Measurements from ENCODE around the gene FRMPD1.

The FRMPD1 gene

GRCh38 chr9:37653385-37653784, 2.6 kb downstream of the FRMPD1 start:
- no peak for TF ChIP-seq CTCF (IDR thresholded peaks at IDR 0.05; ENCODE audit: borderline replicate concordance, control extremely low read depth, extremely low read depth, insufficient read depth, missing control alignments)
- in situ Hi-C loops (cut with MboI; ENCODE audit: low sequenced_read_pairs, unreplicated experiment): no loop called here
- no peak for DNase-seq (ENCODE audit: low spot score)

DNA sequence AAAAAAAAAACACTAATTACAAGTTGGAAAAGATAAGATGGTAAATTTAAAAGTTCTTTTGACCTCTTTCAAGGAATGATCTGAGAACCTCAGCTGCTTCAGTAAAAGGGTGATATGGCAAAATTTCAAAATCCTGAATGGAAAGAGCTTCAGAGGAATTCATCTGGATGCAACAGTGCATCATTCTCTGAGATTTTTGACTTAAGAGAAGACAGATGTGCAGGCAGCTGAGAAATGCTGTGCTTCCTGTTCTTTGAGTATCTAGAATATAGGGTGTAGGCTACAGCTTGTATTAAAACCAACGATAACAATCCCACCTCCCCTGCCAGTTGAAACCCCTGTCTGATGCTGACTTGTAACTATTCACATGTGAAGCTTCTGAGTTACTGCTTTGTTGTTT, 6.2 kb downstream of the FRMPD1 start:
- TF ChIP-seq CTCF (IDR thresholded peaks at IDR 0.05; ENCODE audit: borderline replicate concordance, control extremely low read depth, extremely low read depth, insufficient read depth, missing control alignments): no peak
- in situ Hi-C loops (cut with MboI; ENCODE audit: low sequenced_read_pairs, unreplicated experiment): no loop called here
- DNase-seq (ENCODE audit: low spot score): no peak

DNA sequence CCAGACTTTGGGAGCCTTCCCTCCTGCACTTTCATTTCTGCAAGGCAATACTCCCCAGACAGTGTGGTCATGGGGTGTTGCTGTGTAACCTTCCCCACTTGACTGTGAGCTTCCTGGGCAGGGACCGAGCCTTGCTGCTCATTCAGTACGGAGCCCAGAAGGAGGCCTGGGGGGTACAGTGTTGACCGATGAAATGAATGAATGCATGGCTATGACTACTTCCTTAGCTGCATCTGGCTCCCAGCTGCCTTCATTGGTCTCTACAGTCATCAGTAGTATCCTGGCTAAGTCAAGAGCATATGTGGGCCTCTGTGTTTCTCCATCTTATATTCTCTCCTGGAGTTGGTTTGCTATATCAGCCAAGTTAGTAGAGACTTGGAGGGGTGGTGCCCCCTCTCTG, 9.9 kb downstream of the FRMPD1 start:
- no peak for DNase-seq (ENCODE audit: low spot score)
- in situ Hi-C loops (cut with MboI; ENCODE audit: low sequenced_read_pairs, unreplicated experiment): no loop called here
- no peak for TF ChIP-seq CTCF (IDR thresholded peaks at IDR 0.05; ENCODE audit: borderline replicate concordance, control extremely low read depth, extremely low read depth, insufficient read depth, missing control alignments)

DNA sequence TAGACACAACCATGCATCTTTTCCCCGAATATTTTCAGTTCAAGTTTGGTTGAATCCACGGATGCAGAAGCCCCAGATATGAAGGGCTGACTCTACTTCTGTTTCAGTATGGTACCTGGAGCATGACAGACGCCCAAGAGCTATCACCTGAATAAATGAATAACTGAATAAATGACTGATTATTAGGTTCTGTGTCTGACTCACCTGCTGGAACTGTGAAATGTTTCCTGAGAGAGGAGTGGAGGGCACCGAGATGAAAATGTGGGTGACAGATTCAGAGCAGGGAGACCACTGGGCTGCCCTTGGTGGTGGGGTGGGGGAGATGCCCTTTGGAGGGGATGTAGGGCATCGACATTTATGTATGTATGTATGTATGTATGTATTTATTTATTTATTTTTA, 13.2 kb downstream of the FRMPD1 start:
- TF ChIP-seq CTCF (IDR thresholded peaks at IDR 0.05; ENCODE audit: borderline replicate concordance, control extremely low read depth, extremely low read depth, insufficient read depth, missing control alignments): no peak
- in situ Hi-C loops (cut with MboI; ENCODE audit: low sequenced_read_pairs, unreplicated experiment): no loop called here
- DNase-seq (ENCODE audit: low spot score): no peak

GRCh38 chr9:37667706-37668105, 17.0 kb downstream of the FRMPD1 start:
- in situ Hi-C loops (cut with MboI; ENCODE audit: low sequenced_read_pairs, unreplicated experiment): no loop called here
- TF ChIP-seq CTCF (IDR thresholded peaks at IDR 0.05; ENCODE audit: borderline replicate concordance, control extremely low read depth, extremely low read depth, insufficient read depth, missing control alignments): no peak
- no peak for DNase-seq (ENCODE audit: low spot score)

GRCh38 chr9:37668116-37668601, 17.4 kb downstream of the FRMPD1 start:
- TF ChIP-seq CTCF (IDR thresholded peaks at IDR 0.05; ENCODE audit: borderline replicate concordance, control extremely low read depth, extremely low read depth, insufficient read depth, missing control alignments): no peak
- no peak for DNase-seq (ENCODE audit: low spot score)
- in situ Hi-C loops (cut with MboI; ENCODE audit: low sequenced_read_pairs, unreplicated experiment): no loop called here

GRCh38 chr9:37669232-37669631, 18.5 kb downstream of the FRMPD1 start:
- in situ Hi-C loops (cut with MboI; ENCODE audit: low sequenced_read_pairs, unreplicated experiment): no loop called here
- no peak for TF ChIP-seq CTCF (IDR thresholded peaks at IDR 0.05; ENCODE audit: borderline replicate concordance, control extremely low read depth, extremely low read depth, insufficient read depth, missing control alignments)
- no peak for DNase-seq (ENCODE audit: low spot score)

Measured in GM13976 (cell line).